Endothelial cell of umbilical vein (primary cell): ENCODE measurements around the gene TSPAN18.

Experiments used
- EZH2 ChIP-seq: IDR thresholded peaks from 2 replicates; pipeline ENCODE4 v1.6.1; 2012; ENCODE audit warnings: borderline replicate concordance, low read depth, mild to moderate bottlenecking, moderate library complexity, low read length, inconsistent platforms; ENCODE audit not compliant: severe bottlenecking
- GATA2 ChIP-seq: IDR thresholded peaks from 2 replicates; pipeline ENCODE4 v1.7.0; 2011; ENCODE audit warnings: low read depth, mild to moderate bottlenecking, moderate library complexity, mixed read lengths, low read length; ENCODE audit not compliant: insufficient read length, insufficient read depth
- JUN ChIP-seq: IDR thresholded peaks from 2 replicates; pipeline ENCODE4 v1.6.1; 2011; ENCODE audit warnings: borderline replicate concordance, low read depth; ENCODE audit not compliant: insufficient read length, insufficient read depth
- MYC ChIP-seq: IDR thresholded peaks from one replicate; pipeline ENCODE4 v1.6.1; 2011; ENCODE audit warnings: mild to moderate bottlenecking, low read depth, low read length
- POLR2A ChIP-seq: IDR thresholded peaks from 2 replicates; pipeline ENCODE4 v1.6.1; 2012; ENCODE audit warnings: low read depth, mild to moderate bottlenecking, control low read depth, low read length
- POLR2AphosphoS5 ChIP-seq: IDR thresholded peaks from 2 replicates; pipeline ENCODE4 v1.6.1; 2012; ENCODE audit warnings: low read depth, mild to moderate bottlenecking, control low read depth, low read length, moderate library complexity; ENCODE audit not compliant: insufficient read depth
- TF ChIP-seq, protein P1 (sequence below), 2 donors: IDR thresholded peaks; 1 replicate in 1 of 2; 2 replicates in 1 of 2; pipeline ENCODE4 v1.5.1; 2011; ENCODE audit warnings: low read length in 2 of 2, mild to moderate bottlenecking in 2 of 2, moderate library complexity in 2 of 2, control low read depth in 1 of 2, inconsistent platforms in 1 of 2, low read depth in 1 of 2; ENCODE audit not compliant: insufficient read depth in 1 of 2; ENCODE audit errors: extremely low read depth in 1 of 2

DNA sequence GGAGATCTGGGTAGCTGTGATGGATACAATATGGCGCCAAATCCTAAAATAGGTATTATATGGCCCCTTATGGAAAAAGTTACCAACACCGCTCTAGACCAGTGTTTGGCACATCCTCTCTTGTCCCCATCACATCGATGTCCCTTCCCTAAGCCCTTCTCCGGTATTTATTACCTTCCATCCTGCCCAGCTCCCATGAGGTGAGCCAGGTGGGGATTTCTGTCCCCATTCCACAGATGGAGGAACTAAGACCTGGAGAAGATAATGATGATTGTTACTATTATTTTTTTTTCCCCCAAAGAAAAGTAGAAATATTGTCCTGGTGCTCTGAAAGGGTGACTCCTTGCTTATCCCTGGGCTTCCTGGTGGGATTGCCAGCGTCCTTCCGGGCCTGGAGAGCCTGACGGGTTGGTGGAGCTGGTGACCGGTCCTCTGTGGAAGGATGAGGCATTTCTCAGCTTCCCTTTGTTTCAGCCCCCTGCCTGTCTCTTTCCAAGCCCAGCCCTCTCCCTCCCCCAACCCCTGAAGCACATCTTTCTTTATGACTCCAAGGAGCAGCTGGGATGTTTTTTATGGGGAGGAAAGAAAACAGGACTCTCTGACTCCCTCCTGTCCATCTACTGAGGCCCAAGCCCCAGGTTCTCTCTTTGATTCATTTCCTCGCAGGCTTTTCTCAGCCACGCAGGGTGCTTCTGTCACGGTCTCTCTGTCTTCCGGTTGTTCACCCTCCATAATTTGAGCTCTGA is 158.5 kb downstream of the TSPAN18 start:
- TF ChIP-seq POLR2AphosphoS5 (no peak), POLR2A (no peak), EZH2 (no peak), GATA2 (no peak), JUN (no peak), MYC (no peak)
- TF ChIP-seq, protein P1, sequence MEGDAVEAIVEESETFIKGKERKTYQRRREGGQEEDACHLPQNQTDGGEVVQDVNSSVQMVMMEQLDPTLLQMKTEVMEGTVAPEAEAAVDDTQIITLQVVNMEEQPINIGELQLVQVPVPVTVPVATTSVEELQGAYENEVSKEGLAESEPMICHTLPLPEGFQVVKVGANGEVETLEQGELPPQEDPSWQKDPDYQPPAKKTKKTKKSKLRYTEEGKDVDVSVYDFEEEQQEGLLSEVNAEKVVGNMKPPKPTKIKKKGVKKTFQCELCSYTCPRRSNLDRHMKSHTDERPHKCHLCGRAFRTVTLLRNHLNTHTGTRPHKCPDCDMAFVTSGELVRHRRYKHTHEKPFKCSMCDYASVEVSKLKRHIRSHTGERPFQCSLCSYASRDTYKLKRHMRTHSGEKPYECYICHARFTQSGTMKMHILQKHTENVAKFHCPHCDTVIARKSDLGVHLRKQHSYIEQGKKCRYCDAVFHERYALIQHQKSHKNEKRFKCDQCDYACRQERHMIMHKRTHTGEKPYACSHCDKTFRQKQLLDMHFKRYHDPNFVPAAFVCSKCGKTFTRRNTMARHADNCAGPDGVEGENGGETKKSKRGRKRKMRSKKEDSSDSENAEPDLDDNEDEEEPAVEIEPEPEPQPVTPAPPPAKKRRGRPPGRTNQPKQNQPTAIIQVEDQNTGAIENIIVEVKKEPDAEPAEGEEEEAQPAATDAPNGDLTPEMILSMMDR (IDR thresholded peaks at IDR 0.05; ENCODE audit: extremely low read depth in 1 of 2, insufficient read depth in 1 of 2, low read depth in 1 of 2, low read length in 2 of 2): no peak
